ENCODE measurements around the gene EPGN.

DNA sequence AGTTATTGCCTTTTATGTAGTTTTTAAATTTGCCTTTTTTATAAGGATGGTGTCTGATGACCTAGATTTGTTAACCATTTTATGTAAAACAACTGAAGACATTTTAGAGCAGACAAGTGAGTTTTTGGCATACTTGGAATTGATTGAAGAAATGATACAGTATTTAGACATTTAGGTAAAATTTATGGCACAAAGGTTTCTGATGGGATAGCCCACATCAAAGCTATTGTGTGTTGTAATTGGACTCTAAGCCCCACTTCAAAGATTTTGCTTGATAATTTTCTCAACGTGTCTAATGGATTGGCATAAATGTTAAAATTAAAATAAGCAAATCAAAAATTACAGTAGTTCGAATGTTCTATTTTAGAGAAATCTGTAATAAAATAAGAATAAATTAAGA, 17.6 kb downstream of the EPGN start:
- no peak for TF ChIP-seq POLR2A (IDR thresholded peaks at IDR 0.05)
- TF ChIP-seq, protein P1, sequence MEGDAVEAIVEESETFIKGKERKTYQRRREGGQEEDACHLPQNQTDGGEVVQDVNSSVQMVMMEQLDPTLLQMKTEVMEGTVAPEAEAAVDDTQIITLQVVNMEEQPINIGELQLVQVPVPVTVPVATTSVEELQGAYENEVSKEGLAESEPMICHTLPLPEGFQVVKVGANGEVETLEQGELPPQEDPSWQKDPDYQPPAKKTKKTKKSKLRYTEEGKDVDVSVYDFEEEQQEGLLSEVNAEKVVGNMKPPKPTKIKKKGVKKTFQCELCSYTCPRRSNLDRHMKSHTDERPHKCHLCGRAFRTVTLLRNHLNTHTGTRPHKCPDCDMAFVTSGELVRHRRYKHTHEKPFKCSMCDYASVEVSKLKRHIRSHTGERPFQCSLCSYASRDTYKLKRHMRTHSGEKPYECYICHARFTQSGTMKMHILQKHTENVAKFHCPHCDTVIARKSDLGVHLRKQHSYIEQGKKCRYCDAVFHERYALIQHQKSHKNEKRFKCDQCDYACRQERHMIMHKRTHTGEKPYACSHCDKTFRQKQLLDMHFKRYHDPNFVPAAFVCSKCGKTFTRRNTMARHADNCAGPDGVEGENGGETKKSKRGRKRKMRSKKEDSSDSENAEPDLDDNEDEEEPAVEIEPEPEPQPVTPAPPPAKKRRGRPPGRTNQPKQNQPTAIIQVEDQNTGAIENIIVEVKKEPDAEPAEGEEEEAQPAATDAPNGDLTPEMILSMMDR (IDR thresholded peaks at IDR 0.05): no peak
